HepG2 (cell line): ENCODE results near the gene AUNIP. TPM values are rescaled to one million over a fixed set of nuclear protein-coding genes. Genes with fewer than 3 reads are reported as not detected.

ENCODE experiments used
- ATAC-seq: fragments of 200-7000 bp; cut with Tn5 transposase; 3 replicates; pipeline ENCODE4 v1.9.1; 2020; ENCODE audit warnings: mild to moderate bottlenecking, moderate library complexity
- BruUV-seq: library from RNA; stranded (reverse); fragments of 400-500 nt; replicated peaks from 2 replicates; lab custom pipeline; 2021; lab: Mats Ljungman, UMichigan
- CTCF ChIA-PET: fragments of 300-600 bp; formaldehyde crosslinking; extraction: SDS; loops from one replicate; lab custom pipeline; 2021; ENCODE audit warnings: low total read pairs, inconsistent platforms, low intra/inter-chr PET ratio; lab: Yijun Ruan, JAX
- POLR2A ChIA-PET: fragments of 350-600 bp; sonication (Branson Sonifier 250); formaldehyde crosslinking; loops from one replicate; lab custom pipeline; 2020; ENCODE audit warnings: antibody characterized with exemption, inconsistent platforms; lab: Yijun Ruan, JAX
- DNase-seq: peaks from one replicate; pipeline ENCODE4 v3.0.0-alpha.2; 2015; ENCODE audit warnings: low spot score
- FAIRE-seq: peaks from 3 replicates; lab custom pipeline; 2011; peaks lifted over from hg19 to GRCh38; lab: Jason Lieb, UNC
- H2AFZ ChIP-seq: one replicate; pipeline ENCODE4 v1.6.1; 2011; ENCODE audit warnings: low read length, inconsistent platforms
- H3K27ac ChIP-seq: fragments of 300-600 bp; 3 replicates; pipeline ENCODE4 v1.8.0; 2011; ENCODE audit warnings: mixed run types, mild to moderate bottlenecking, mixed read lengths, low read length, inconsistent platforms; ENCODE audit not compliant: insufficient read depth; ENCODE audit errors: extremely low read length
- H3K27me3 ChIP-seq, 2 experiments: fragments of 200-600 bp in 1 of 2; 2 replicates in 1 of 2; 3 replicates in 1 of 2; pipeline versions ENCODE4 v1.6.0 to v1.8.0; 2011; ENCODE audit warnings: low read length in 2 of 2, mild to moderate bottlenecking in 2 of 2, moderate library complexity in 2 of 2, inconsistent platforms in 1 of 2; ENCODE audit not compliant: insufficient read depth in 2 of 2, control insufficient read depth in 1 of 2
- H3K36me3 ChIP-seq, 2 experiments: fragments of 200-600 bp in 1 of 2; replicated peaks in 1 of 2; 2 replicates in 1 of 2; 3 replicates in 1 of 2; pipeline versions ENCODE4 v1.5.1 to v1.8.0; 2011; ENCODE audit warnings: low read length in 2 of 2, inconsistent platforms in 1 of 2; ENCODE audit not compliant: insufficient read depth in 2 of 2, control insufficient read depth in 1 of 2
- H3K4me1 ChIP-seq: 2 replicates; pipeline ENCODE4 v1.5.1; 2012; ENCODE audit warnings: low read length, inconsistent platforms; ENCODE audit not compliant: insufficient read depth
- H3K4me2 ChIP-seq: 2 replicates; pipeline ENCODE4 v1.6.0; 2011; ENCODE audit warnings: low read depth, low read length, inconsistent platforms
- H3K4me3 ChIP-seq, 3 experiments: fragments of 200-600 bp in 1 of 3; sonication (generic), shearing (Covaris generic) in 1 of 3; replicated peaks in 1 of 3; 2 replicates each; pipeline ENCODE4 v1.5.1; 2011 to 2016; ENCODE audit warnings: low read length in 3 of 3, inconsistent platforms in 2 of 3, low read depth in 2 of 3, mild to moderate bottlenecking in 2 of 3, control low read depth in 1 of 3, mixed read lengths in 1 of 3; ENCODE audit not compliant: insufficient read depth in 1 of 3
- H3K79me2 ChIP-seq: one replicate; pipeline ENCODE4 v1.6.1; 2011; ENCODE audit warnings: low read length, inconsistent platforms; ENCODE audit not compliant: insufficient read depth
- H3K9ac ChIP-seq: 2 replicates; pipeline ENCODE4 v1.6.0; 2011; ENCODE audit warnings: mild to moderate bottlenecking, low read depth, low read length, inconsistent platforms; ENCODE audit not compliant: insufficient read depth
- H3K9me3 ChIP-seq: 2 replicates; pipeline ENCODE4 v1.5.1; 2012; ENCODE audit warnings: mild to moderate bottlenecking, low read length
- H4K20me1 ChIP-seq: 2 replicates; pipeline ENCODE4 v1.6.0; 2011; ENCODE audit warnings: inconsistent platforms, mild to moderate bottlenecking, low read length, moderate library complexity; ENCODE audit not compliant: insufficient read depth
- AGO2 ChIP-seq: fragments of 200-400 bp; formaldehyde crosslinking; optimal IDR thresholded peaks from 2 replicates; pipeline ENCODE3; 2017; ENCODE audit warnings: mild to moderate bottlenecking, low read depth, low read length, moderate library complexity
- CAMTA2 ChIP-seq: sonication (generic); formaldehyde crosslinking; IDR thresholded peaks from 2 replicates; pipeline ENCODE4 v1.4.0; 2020; ENCODE audit warnings: mild to moderate bottlenecking, missing genetic modification reagents, borderline replicate concordance
- CHD2 ChIP-seq: IDR thresholded peaks from 2 replicates; pipeline ENCODE4 v1.6.1; 2011; ENCODE audit warnings: low read depth, low read length, improper control_type of control experiment
- ETV5 ChIP-seq: IDR thresholded peaks from 2 replicates; pipeline ENCODE4 v1.6.1; 2018; ENCODE audit warnings: missing biosample characterization, missing genetic modification reagents, inconsistent platforms, borderline replicate concordance
- FUBP1 ChIP-seq: sonication (generic); formaldehyde crosslinking; IDR thresholded peaks from 2 replicates; pipeline ENCODE4 v1.5.1; 2020; ENCODE audit warnings: missing genetic modification reagents, mild to moderate bottlenecking, borderline replicate concordance
- GTF3A ChIP-seq: sonication (generic); formaldehyde crosslinking; conservative IDR thresholded peaks from 2 replicates; pipeline ENCODE4 v1.4.0; 2020; ENCODE audit warnings: mild to moderate bottlenecking, missing genetic modification reagents
- HMGXB4 ChIP-seq, 2 experiments: sonication (generic) in 1 of 2; formaldehyde crosslinking in 1 of 2; IDR thresholded peaks; 2 replicates each; pipeline versions ENCODE4 v1.4.0 to v1.6.1; 2018 to 2020; ENCODE audit warnings: missing genetic modification reagents in 2 of 2, borderline replicate concordance in 1 of 2, low read depth in 1 of 2, mild to moderate bottlenecking in 1 of 2, missing biosample characterization in 1 of 2
- KAT2B ChIP-seq: fragments of 150-350 bp; IDR thresholded peaks from 2 replicates; pipeline ENCODE4 v1.6.1; 2014; ENCODE audit warnings: low read depth, low read length, borderline replicate concordance
- NFKBIZ ChIP-seq: IDR thresholded peaks from 2 replicates; pipeline ENCODE4 v1.6.1; 2018; ENCODE audit warnings: missing genetic modification reagents, missing compliant biosample characterization
- NR2F6 ChIP-seq, 2 experiments: IDR thresholded peaks; 2 replicates each; pipeline ENCODE4 v1.6.1; 2016; ENCODE audit warnings: antibody characterized with exemption in 1 of 2, mild to moderate bottlenecking in 1 of 2
- ZNF598 ChIP-seq: sonication (generic); formaldehyde crosslinking; IDR thresholded peaks from 2 replicates; pipeline ENCODE4 v1.5.1; 2020; ENCODE audit warnings: mild to moderate bottlenecking, missing genetic modification reagents, borderline replicate concordance
- ZNF687 ChIP-seq: sonication (generic); formaldehyde crosslinking; IDR thresholded peaks from 2 replicates; pipeline ENCODE4 v1.5.1; 2020; ENCODE audit warnings: mild to moderate bottlenecking, missing genetic modification reagents, moderate library complexity
- ZSCAN30 ChIP-seq: sonication (generic); formaldehyde crosslinking; IDR thresholded peaks from 2 replicates; pipeline ENCODE4 v1.5.0; 2020; ENCODE audit warnings: mild to moderate bottlenecking, missing genetic modification reagents
- WGBS: methylation state at CpG from one replicate; pipeline ENCODE4 v1.1.6; 2017; ENCODE audit warnings: low lambda C conversion rate; 5-methylcytosine and 5-hydroxymethylcytosine counted together
- in situ Hi-C: cut with HindIII; loops from 2 replicates; pipeline ENCODE4 v1.10.0; 2017; ENCODE audit warnings: low pct_unique_long_range_greater_than_20kb; ENCODE audit not compliant: extremely low pct_ligation_motif_present
- intact Hi-C: fragments of 100-400 bp; cut with micrococcal nuclease; formaldehyde crosslinking; loops from one replicate; pipeline ENCODE4 v1.10.0; 2022; ENCODE audit not compliant: unreplicated experiment
- polyA plus RNA-seq, 8 experiments: library from polyadenylated mRNA; depleted of rRNA in 3 of 8; stranded (reverse) in 7 of 8; unstranded in 1 of 8; fragments of >200 nt; fragmentation: Illumina TruSeq in 4 of 8; extraction: Trizol in 4 of 8; gene quantifications; 2 replicates each; pipeline versions ENCODE4 v1.2.1 to v1.2.3, GENCODE V29; 2011 to 2016; ENCODE audit warnings: low read depth in 4 of 8, missing spikeins in 1 of 8, mixed read lengths in 1 of 8; ENCODE audit not compliant: insufficient read depth in 1 of 8
- total RNA-seq, 5 experiments: library from RNA; depleted of rRNA; stranded (reverse); fragments of >200 nt; fragmentation: Illumina TruSeq; extraction: Trizol; gene quantifications; 2 replicates each; pipeline ENCODE4 v1.2.3, GENCODE V29; 2016; ENCODE audit warnings: low read depth in 1 of 5

Gene AUNIP
- total and polyA plus RNA-seq, 2 of the 13 experiments (the other 11 are each of a cell fraction or from before 2014, with no cell fraction given): 3.8 to 12.3 TPM

GRCh38 chr1:25810341-25811299 is 48.6 kb downstream of the AUNIP start:
- DNase-seq: peak; percentile 25
- TF ChIP-seq CHD2: no peak
- peak in 1 of 2 experiments; percentile 28; a peak in 1 of 4 replicates for TF ChIP-seq HMGXB4 (CRISPR knock-in tag; IDR thresholded peaks at IDR 0.05; ENCODE audit: borderline replicate concordance in 1 of 2, low read depth in 1 of 2)
- 0 out of 2 replicates have a peak, but pooled peaks have one; percentile 35 for TF ChIP-seq ZNF598 (CRISPR knock-in tag)
- TF ChIP-seq NR2F6 (IDR thresholded peaks at IDR 0.05): no peak; the same call in 1 of the 2 replicates
- TF ChIP-seq NR2F6 (CRISPR knock-in tag; IDR thresholded peaks at IDR 0.05): peak; percentile 55; the same call in 1 of the 2 replicates
- TF ChIP-seq AGO2: peak; percentile 20
- TF ChIP-seq ZSCAN30 (CRISPR knock-in tag): 0 out of 2 replicates have a peak, but pooled peaks have one; percentile 40
- no peak for TF ChIP-seq FUBP1 (CRISPR knock-in tag)
- peak; percentile 53 for TF ChIP-seq ZNF687
- no peak for TF ChIP-seq CAMTA2 (CRISPR knock-in tag)
- no peak for TF ChIP-seq GTF3A
- 0 out of 2 replicates have a peak, but pooled peaks have one; percentile 36 for TF ChIP-seq NFKBIZ (CRISPR knock-in tag)
- no peak for TF ChIP-seq KAT2B
- TF ChIP-seq ETV5: peak; percentile 40; the same call in 1 of the 2 replicates

More at GRCh38 chr1:25810341-25811299, 48.6 kb downstream of the AUNIP start:
- in situ Hi-C loops (loop anchor here (25.0 kb wide), 1 partner anchor 198 kb away; the partner anchor contains the start of gene MAN1C1), intact Hi-C loops (no loop called here)
- Histone ChIP-seq H2AFZ (no peak overlapping the region), H3K36me3 (no peaks in the 10 kb centered on the region), H3K79me2 (no peaks in the 10 kb centered on the region), H3K4me3 (no peak overlapping the region), H3K9me3 (no peaks in the 10 kb centered on the region), H3K4me2 (no peak overlapping the region), H4K20me1 (no peaks in the 10 kb centered on the region), H3K4me1 (no peaks in the 10 kb centered on the region), H3K27ac (no peak overlapping the region), H3K9ac (no peak overlapping the region), H3K27me3 (no peaks in the 10 kb centered on the region)
- ATAC-seq (peak; percentile 81), FAIRE-seq (no peak)
- ChIA-PET POLR2A (interaction anchor here (2.5 kb wide), 1 partner anchor 9 kb away, joined by 10 read pairs; the partner anchor contains the start of gene MTFR1L), CTCF (interaction anchor here (0.9 to 2.2 kb wide), 4 partner anchors 14 to 307 kb away, joined by 3 to 9 read pairs (median 4); no protein-coding TSS in a partner anchor)
- no TSS peak for BruUV-seq
- WGBS: 81% methylated on average over 4 of the region's 21 CpGs
